Panc1 (cell line): ENCODE data around the gene MXD4.

Source experiments
- POLR2AphosphoS5 ChIP-seq: IDR thresholded peaks from 2 replicates; pipeline ENCODE4 v1.6.1; 2012; ENCODE audit warnings: mild to moderate bottlenecking, low read depth, low read length, moderate library complexity
- SIN3A ChIP-seq: IDR thresholded peaks from 2 replicates; pipeline ENCODE4 v1.6.1; 2012; ENCODE audit warnings: low read depth, mild to moderate bottlenecking, low read length, moderate library complexity, borderline replicate concordance; ENCODE audit not compliant: insufficient read depth
- TF ChIP-seq, protein P1 (sequence below): fragments of 450-650 bp; IDR thresholded peaks from 2 replicates; pipeline ENCODE4 v1.5.1; 2017; ENCODE audit warnings: mild to moderate bottlenecking

DNA sequence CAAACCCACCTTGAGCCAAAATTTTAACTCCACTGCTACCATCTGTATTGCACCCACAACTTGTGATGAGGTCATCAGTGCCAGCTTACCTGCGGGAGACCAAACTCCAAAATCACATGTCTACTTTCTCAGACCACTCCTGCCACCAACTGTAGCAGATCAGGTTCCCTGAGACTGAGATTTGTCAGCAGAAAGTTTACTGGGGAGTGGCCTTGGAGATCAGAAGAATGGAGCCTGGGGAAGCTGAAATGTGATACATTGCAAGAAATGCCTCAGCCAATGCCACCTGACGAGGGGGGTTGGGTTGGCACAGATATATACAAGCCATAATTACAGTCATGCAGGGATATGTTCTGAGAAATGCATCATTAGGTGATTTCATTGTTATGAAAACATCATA lies 39.1 kb downstream of the MXD4 start:
- TF ChIP-seq POLR2AphosphoS5, result no peak
- TF ChIP-seq, protein P1, sequence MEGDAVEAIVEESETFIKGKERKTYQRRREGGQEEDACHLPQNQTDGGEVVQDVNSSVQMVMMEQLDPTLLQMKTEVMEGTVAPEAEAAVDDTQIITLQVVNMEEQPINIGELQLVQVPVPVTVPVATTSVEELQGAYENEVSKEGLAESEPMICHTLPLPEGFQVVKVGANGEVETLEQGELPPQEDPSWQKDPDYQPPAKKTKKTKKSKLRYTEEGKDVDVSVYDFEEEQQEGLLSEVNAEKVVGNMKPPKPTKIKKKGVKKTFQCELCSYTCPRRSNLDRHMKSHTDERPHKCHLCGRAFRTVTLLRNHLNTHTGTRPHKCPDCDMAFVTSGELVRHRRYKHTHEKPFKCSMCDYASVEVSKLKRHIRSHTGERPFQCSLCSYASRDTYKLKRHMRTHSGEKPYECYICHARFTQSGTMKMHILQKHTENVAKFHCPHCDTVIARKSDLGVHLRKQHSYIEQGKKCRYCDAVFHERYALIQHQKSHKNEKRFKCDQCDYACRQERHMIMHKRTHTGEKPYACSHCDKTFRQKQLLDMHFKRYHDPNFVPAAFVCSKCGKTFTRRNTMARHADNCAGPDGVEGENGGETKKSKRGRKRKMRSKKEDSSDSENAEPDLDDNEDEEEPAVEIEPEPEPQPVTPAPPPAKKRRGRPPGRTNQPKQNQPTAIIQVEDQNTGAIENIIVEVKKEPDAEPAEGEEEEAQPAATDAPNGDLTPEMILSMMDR, result no peak
- TF ChIP-seq SIN3A, result no peak
